GM21447 (cell line): ENCODE data around the gene OLA1.

Source experiments
- ATAC-seq: cut with Tn5 transposase; IDR thresholded peaks from one replicate; pipeline ENCODE4 v1.9.1; 2021; ENCODE audit not compliant: unreplicated experiment

OLA1 gene

DNA sequence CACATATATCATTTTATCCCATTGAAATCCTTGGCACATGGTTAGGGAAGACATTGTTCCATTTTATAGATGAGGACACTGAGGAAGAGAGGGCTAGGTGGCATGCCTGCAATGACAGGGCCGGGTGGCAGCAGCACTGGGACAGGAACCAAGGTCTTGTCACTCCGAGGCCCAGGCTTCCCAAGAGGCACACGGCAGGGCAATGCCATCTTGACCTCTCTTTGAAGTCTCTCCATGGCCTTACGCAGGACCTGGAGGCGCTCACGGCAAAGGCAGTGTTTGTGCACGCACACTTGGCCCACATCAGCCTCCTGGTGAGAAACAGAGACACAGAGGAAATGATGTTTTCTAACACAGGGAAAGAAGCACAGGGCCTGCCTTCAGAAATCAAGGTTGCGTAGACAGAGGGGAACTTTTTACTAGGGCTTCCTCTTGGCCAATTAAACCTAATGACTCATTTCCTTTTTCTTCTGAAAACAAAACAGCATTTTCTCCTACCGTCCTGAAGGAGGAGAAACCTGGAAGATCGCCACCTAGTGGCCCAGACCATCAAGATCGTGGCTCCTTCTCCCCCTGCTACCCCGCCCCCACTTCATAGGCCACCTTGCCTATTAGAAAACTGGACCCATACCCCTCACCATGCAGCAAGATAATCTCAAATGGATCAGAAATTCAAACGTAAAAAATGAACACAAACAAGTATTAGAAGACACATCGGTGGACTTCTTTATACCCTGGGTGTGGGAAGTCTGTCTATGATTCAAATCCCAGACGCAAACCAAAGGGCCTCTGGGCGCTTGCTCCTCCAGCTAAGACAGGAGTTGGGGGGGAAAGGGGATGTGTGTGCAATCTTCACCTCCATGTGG lies 208.5 kb downstream of the OLA1 start:
- peak; percentile 83 for ATAC-seq

DNA sequence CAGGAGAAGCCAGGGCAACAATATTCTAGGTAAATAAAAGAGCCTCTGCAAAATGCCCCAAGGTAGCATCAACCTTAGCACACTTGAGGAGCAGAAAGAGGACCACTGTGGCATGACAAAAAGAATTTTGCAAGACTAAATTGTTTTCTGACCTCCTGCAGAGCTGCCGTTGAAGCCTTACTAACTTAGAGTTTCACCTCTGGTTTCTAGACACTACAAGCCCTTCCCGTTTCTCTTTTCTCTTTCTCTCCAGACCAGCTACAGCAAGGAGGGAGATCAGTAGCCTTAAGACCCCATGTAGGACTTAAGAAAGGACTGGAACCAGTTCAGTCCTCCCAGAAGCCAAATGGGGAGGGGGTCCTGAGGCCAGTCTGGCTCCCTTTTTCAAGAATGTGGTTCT lies 209.9 kb downstream of the OLA1 start:
- ATAC-seq = no peak

DNA sequence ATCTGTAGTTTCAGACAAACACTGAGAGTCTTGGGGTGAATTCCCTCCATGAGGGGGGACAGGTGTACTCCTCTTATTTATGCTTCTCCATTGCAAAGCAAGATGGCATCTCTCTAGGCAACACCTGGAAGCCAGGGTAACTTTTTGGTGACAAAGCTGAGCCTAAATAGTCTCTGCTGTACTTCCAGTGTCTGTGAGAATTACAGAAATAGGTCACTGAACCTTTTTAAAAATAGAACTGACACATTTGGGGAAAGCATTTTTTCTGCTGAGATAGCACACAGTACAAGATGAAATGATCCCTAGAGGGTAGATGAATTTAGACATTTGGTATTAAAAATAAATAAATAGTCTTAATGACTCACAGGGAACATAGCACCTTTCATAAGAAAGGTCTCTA lies 211.5 kb downstream of the OLA1 start:
- no peak for ATAC-seq

DNA sequence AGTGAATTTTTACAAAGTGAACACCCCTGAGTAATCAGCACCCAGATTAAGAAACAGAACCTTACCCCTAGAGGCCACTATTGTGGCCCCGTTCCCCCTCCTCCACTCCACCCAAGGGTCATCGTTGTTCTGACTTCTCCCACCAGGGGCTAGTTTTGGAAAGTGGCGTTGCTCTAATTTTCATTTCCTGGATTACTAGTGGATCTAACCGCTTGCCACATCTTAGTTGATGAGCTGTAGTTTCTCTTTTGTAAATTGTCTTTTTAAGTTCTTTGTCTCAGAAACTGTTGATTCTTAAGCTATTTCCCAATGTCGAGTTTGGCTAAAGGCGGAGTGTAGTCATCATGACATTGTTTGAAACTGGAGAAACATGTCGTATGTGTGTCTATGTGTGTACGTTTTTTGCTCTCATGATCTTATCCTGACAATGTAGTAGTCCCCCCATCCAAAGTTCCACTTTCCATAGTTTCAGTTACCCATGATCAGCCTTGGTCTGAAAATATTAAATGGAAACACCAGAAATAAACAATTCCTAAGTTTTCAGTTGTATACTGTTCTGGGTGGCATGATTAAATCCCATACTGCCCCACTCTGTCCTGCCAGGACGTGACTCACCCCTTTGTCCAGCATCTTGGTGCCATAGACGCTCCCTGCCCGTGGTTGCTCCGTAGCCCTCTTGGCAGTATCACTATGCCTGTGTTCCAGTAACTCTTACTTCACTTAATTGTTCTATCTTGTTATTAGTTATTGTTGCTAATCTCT lies 212.2 kb downstream of the OLA1 start:
- no peak for ATAC-seq

DNA sequence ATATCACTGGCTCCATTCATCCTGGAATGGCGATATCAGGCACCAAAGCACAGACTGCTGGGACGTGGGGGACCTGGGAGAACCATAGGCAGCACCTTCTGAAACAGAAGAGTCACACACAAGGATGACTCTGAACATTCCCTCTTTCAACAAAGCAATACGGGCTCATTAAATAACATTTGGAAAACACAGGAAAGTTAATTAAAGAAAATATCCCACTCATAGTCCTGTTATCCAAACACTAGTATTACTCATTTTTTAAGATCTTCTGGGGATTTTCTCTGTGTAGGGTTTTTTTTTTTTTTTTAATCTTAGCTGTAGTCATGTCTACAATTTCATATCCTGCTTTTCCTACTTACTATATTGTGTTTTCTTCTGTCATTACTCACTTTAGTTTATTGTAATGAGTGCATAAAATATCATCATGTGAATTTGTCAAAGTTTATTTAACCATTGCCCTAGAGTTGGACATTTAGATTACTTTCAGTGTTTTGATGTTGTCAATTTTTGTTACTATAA lies 213.2 kb downstream of the OLA1 start:
- ATAC-seq = no peak

DNA sequence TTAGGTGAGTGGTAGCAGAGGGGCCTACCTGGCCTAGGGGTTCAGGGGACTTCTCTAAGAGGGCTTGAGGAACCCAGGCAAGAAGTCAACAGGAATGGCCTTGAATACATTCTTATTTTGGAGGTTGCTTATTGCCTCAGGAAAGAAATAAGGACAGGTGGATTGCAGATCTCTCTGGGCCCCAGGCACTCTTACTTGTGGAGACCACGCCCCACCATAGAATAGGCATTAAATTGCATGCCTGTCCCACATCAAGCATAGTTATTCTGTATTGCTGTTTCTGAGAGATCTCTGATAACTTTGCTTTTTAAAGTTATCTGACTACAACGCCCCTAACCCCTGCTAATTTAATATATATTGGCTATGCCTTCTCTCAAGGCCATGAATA lies 215.2 kb downstream of the OLA1 start:
- ATAC-seq = no peak

DNA sequence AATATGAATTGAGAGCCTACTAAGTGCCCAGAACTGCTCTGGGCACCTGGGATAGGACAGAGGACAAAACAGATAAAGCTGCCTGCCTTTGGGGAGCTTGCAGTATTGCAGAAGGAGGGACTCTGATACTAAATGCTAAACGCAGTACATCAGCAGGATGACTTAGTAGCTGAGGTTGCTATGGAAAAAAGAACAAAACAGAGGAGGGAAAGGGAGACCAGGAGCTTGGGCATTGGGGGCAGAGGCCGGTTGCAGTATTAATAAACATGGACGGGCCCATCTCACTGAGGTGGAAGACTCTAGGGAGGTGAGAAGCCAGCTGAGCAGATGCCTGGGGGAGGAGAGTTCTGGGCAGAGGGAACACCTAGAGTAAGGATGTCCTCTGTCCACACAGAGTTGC lies 217.1 kb downstream of the OLA1 start:
- ATAC-seq = no peak

DNA sequence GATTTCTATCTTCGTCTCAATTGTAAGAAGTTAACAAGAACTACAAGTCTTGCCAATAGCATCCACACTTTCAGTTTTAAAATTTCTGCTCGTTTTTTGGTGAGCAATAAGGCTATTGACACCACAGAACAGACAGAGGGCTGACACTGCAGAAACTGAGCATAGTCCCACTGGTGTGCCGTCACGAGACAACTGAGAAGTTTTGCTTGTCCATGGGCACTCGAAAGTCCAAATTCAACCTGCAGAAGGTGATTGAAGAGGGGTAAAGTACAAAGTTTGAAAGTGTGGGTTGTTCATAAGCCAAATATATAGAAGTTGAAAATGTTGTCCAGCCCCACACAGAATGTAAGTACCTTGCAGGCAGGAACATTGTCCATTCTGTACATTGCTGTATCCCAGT lies 219.4 kb downstream of the OLA1 start:
- no peak for ATAC-seq

DNA sequence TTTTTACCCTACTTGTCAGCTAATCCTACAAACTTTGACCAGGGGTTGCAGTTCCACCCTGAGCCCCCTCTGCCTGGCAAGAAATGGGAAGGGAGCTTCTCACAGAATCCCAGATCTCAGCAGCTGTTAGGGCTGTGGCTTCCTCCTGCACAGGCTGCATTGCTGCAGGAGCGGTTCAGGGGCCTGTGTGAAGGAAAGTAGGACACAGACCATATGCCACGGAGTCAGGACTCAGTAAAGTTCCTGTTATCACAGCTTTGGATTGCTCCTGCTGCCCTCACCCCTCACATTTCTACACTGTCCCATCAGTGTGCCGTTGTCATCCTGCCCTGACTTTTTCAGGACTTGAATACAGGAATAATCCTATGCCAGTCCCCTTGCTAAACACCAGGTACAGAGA lies 220.4 kb downstream of the OLA1 start:
- ATAC-seq = no peak

DNA sequence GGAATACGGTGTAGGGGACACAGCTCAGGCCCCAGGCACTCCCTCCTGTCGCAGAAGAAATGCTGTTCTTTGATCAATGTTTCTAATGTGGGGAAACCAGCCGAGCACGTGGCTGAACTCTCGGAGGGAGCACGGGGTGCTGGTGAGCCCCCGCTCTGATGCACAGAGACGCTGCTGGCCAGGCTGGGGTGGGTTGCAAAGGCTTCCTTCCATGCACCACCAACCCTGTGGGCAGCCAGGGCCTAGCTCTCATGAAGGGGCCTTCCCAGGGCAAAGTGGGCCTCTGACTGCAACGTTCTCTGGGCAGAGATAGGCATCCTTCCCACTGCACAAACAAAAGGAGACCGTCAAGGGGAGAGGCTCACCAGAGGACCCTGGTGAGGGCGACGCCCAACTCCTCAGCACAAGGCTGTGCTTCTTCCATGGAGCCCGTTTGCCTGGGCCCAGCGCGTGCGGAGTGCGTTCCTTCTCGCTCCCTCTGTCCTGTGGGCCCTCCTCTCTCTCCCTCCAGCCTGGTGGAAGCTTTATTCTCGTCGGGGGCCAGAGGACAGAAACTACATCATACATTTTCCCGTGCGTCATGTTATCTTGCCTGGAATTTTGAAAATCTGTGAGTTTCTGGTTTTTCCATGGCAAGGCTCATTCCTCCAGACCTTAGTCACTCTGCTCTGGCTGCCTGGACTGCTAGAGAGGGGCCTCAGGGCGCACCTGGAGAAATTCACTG lies 222.0 kb downstream of the OLA1 start:
- no peak for ATAC-seq

DNA sequence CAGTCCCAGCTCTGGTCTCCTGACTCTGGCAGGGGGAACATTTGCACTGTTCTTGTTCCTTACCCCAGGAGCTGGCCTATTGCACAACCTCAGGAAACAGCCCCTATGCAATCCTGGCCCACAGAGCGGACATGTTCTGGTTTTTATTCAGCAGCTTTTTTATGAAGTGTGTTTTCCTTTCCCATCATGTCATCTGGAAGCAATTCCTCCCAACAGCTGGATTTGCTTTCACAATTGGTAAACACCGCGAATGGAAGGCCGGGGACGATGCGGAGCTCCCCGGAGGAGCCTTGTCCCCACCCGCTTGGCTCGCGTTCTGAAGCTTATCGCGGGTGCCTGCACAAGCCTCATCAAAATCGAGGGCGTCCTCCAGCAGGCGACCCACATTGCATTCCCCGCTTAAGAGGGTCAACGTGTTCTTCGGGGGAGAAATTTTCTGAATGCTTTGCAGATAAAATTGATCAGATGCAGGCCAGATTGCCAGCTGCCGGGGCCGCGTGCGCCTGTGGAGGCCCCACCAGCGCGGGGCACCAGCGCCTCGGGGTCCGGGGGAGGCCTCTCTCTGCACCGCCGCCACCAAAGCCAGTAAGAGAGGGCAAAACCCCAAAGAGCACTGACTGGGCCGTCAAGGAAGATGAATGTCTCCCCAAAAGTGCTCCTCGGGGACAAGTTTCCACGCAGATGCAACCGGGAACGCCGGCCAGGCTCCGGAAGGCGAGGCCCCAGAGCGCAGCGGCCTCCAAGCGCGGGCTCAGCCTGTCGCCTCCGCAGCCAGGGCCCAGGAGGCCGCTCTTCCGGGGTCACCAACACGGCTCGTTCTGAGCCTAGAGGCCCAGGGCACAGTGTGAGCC lies 222.8 kb downstream of the OLA1 start:
- no peak for ATAC-seq

DNA sequence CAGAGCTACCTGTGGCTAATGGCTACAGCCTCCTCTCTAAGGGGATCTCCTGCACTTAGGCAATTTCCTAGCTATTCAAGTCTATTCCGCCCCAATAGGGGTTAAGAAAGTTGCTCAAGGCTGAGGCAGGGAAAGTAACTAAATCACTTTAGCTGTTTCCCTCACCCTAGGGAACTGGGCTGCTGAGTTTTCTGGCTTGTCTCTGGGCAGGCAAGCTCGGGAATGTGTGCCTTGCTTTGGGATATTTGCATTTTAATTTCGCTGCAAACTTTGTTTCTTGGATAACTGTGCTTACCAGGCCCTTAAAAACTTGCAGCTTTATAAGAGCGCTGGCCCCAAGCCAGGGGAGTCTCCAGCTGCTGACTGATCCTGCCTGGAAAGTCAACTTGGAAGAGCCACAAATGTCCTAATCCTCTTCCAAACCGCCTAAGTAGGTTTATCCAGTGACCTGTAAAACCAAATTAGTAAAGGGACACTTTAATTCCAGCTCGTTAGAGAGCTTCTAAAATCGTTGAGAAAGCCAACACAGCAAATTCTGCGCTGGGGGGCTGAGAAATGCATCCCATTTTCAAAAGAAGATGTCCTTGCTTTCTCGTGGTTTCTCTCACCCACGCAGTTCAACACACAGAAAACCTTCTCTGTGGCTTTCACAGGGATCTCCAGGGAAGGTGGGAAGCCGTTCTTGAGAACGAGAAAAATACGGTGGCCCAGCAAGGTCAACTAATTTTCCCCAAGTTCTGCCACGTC lies 223.6 kb downstream of the OLA1 start:
- no peak for ATAC-seq

DNA sequence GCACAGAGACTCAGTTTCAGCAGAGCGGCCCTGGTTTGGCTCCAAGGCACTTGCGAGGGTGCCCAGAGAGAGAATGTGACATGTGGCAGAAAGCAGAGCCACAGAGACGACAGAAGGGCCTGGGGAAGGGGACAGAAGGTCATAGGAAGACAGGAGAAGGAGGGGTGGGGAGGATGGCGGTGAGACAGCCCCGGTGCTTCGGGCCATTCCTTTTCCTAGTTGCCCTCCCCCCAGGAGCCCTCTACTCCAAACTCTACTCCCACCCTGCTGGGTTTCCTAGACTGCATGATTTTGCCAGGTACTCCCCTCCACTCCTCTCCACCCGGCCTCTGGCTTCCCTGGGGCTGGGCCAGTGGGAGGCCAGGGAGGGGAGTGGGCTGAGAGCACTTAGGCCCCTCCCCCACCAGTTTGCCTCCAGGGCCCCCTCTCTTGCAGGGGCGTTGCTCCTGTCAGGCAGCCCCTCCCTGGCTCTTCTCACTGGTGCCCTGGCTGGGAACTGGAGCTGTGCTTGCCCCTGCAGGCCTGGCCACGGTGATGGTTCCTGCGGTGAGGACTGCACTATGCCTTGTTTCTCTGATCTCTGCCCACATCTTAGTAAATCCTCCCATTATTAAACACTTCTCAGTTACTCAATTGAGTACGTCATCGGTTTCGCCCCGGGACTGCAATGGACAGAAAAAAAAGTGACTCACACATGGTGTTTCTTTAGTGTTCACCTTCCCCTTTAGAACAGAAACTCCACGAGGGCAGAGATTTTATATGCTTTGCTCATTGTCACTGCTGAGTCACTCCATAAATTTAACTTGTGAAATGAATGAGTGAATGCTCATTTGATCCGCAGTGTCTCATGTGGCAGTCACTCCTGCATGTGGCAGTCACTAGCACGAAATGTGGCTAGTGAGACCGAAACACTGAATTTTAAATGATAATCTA lies 224.5 kb downstream of the OLA1 start:
- ATAC-seq = no peak
